Gastrocnemius medialis (tissue), 4 donors: ENCODE results near the gene MEN1.

Experiments used
- POLR2A ChIP-seq, 2 donors: fragments of 450-650 bp; IDR thresholded peaks; one replicate each; pipeline ENCODE4 v1.6.1; 2017; ENCODE audit warnings: antibody characterized with exemption in 2 of 2, mild to moderate bottlenecking in 2 of 2, moderate library complexity in 2 of 2
- TF ChIP-seq, protein P1 (sequence below), 5 experiments: fragments of 450-650 bp in 3 of 5; fragments of 200-600 bp in 2 of 5; sonication (generic) in 2 of 5; IDR thresholded peaks in 4 of 5; conservative IDR thresholded peaks in 1 of 5; 1 replicate in 4 of 5; 2 replicates in 1 of 5; pipeline ENCODE4 v1.5.1; 2016 to 2019; ENCODE audit warnings: antibody characterized with exemption in 5 of 5, mild to moderate bottlenecking in 3 of 5, moderate library complexity in 3 of 5

DNA sequence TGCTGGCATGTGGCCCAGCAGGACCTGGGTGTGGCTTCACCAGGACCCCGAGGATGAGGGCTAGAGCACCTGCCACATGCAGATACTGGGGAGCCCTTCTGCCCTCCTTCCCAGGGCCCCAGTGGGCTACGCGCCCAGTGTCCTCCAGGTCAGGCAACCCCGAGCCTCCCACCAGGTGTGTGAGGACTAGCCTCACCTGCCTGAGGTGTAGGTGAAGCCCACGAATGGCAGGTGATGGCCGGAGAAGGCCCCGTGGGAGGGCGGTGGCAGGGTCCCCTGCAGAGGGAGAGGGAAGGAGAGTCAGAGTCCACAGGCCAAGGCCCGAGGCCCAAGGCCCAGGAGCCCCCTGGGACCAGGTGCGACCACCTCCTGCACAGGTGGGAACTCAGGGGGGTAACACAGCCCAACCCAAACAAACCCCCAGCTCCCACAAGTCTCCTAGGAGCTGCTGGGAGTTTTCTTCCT is 27.6 kb upstream of the MEN1 start:
- TF ChIP-seq, protein P1, sequence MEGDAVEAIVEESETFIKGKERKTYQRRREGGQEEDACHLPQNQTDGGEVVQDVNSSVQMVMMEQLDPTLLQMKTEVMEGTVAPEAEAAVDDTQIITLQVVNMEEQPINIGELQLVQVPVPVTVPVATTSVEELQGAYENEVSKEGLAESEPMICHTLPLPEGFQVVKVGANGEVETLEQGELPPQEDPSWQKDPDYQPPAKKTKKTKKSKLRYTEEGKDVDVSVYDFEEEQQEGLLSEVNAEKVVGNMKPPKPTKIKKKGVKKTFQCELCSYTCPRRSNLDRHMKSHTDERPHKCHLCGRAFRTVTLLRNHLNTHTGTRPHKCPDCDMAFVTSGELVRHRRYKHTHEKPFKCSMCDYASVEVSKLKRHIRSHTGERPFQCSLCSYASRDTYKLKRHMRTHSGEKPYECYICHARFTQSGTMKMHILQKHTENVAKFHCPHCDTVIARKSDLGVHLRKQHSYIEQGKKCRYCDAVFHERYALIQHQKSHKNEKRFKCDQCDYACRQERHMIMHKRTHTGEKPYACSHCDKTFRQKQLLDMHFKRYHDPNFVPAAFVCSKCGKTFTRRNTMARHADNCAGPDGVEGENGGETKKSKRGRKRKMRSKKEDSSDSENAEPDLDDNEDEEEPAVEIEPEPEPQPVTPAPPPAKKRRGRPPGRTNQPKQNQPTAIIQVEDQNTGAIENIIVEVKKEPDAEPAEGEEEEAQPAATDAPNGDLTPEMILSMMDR (IDR thresholded peaks at IDR 0.05 in 4 of 5, conservative IDR thresholded peaks at IDR 0.05 in 1 of 5): no peak
- no peak for TF ChIP-seq POLR2A (IDR thresholded peaks at IDR 0.05)
